Measurements from ENCODE around the gene EGLN2. TPM values are rescaled to one million over a fixed set of nuclear protein-coding genes. Genes with fewer than 3 reads are reported as not detected.

EGLN2 gene
- total and polyA plus RNA-seq, 2 of the 4 experiments (the other 2 are of a cell fraction) = 54.1 to 60.2 TPM

- no peak for TF ChIP-seq MXI1 (IDR thresholded peaks at IDR 0.05; ENCODE audit: borderline replicate concordance, low read depth, low read length)
Measured at GRCh38 chr19:40803857-40804782, 5.1 kb downstream of the EGLN2 start (continued).

- dilution Hi-C loops (cut with HindIII; ENCODE audit: low sequenced_read_pairs, unreplicated experiment) (no loop called here), in situ Hi-C loops (cut with MboI; ENCODE audit: low sequenced_read_pairs) (loop anchor here (5.0 kb wide), 1 partner anchor 143 kb away; no protein-coding TSS in a partner anchor), intact Hi-C loops (cut with micrococcal nuclease) (loop anchor here (5.0 kb wide), 1 partner anchor 143 kb away; no protein-coding TSS in a partner anchor)
- Histone ChIP-seq H2BK20ac (ENCODE audit: low read depth, low read length) (no peak overlapping the region), H3K36me3 (ENCODE audit: control insufficient read depth, insufficient read depth, low read length) (peaks cover 70% of the 10 kb centered on the region), H3K9me1 (ENCODE audit: insufficient read depth, low read length) (peaks cover 30% of the 10 kb centered on the region), H2BK120ac (ENCODE audit: low read depth, low read length) (no peak overlapping the region), H2AK5ac (ENCODE audit: low read depth, low read length) (no peak overlapping the region), H4K20me1 (ENCODE audit: insufficient read depth, low read length) (peaks cover 90% of the 10 kb centered on the region), H4K5ac (ENCODE audit: low read depth, low read length) (no peak overlapping the region), H3K4me1 (ENCODE audit: control insufficient read depth, insufficient read depth, low read length) (peaks cover 37% of the 10 kb centered on the region), H3K27me3 (ENCODE audit: control insufficient read depth, insufficient read depth, low read length) (no peaks in the 10 kb centered on the region), H3K14ac (replicated peaks; ENCODE audit: low read depth, low read length) (no peak overlapping the region), H2AFZ (replicated peaks; ENCODE audit: low read length, poor library complexity) (no peak overlapping the region), H3K18ac (ENCODE audit: low read depth, low read length) (no peak overlapping the region), H3K9me3 (ENCODE audit: control insufficient read depth, insufficient read depth, low read length) (no peaks in the 10 kb centered on the region), H3K56ac (ENCODE audit: extremely low read depth, insufficient read depth, low read length) (no peak overlapping the region), H2BK5ac (ENCODE audit: low read depth, low read length, poor library complexity, severe bottlenecking) (no peak overlapping the region), H3K4me2 (ENCODE audit: low read depth, low read length) (no peak overlapping the region), H3K23ac (ENCODE audit: low read depth, low read length) (no peak overlapping the region), H4K91ac (ENCODE audit: insufficient read depth, low read depth, low read length) (no peak overlapping the region), H2BK15ac (ENCODE audit: low read depth, low read length) (no peak overlapping the region), H3K79me1 (ENCODE audit: low read depth in 1 of 2, low read length in 2 of 2) (peaks cover 23 to 91% of the 10 kb centered on the region in 2 experiments), H2AK9ac (replicated peaks; ENCODE audit: low read depth, low read length, poor library complexity) (peak overlapping the region; percentile 7), H3K4ac (ENCODE audit: low read depth, low read length) (no peak overlapping the region), H3K9ac (ENCODE audit: low read depth, low read length) (no peak overlapping the region), H3K4me3 (ENCODE audit: insufficient read depth, low read depth, low read length) (no peak overlapping the region), H3K27ac (ENCODE audit: insufficient read depth, low read length) (no peak overlapping the region), H4K8ac (ENCODE audit: low read depth in 2 of 2, low read length in 2 of 2) (no peak overlapping the region)
- ChIA-PET CTCF (no interaction called here), POLR2A (ENCODE audit: unreplicated experiment) (no interaction called here)
- 51% methylated on average over 3 of the region's 7 CpGs; no CpG with 5 or more reads in 1 of the 2 experiments for WGBS, 2 experiments (ENCODE audit: extremely low coverage in 2 of 2, insufficient read length in 1 of 2)
- BruUV-seq (replicated peaks) = no TSS peak
- no peak for ATAC-seq (ENCODE audit: low read depth)
- TF ChIP-seq BHLHE40 (IDR thresholded peaks at IDR 0.05; ENCODE audit: low read depth, low read length) = no peak
- no peak for TF ChIP-seq CEBPB (IDR thresholded peaks at IDR 0.05; ENCODE audit: low read depth, low read length)
- TF ChIP-seq POLR2A (IDR thresholded peaks at IDR 0.05; ENCODE audit: low read depth, low read length) = no peak
- no peak for TF ChIP-seq FOS (IDR thresholded peaks at IDR 0.05; ENCODE audit: low read depth, low read length)
- no peak for TF ChIP-seq RAD21 (IDR thresholded peaks at IDR 0.05; ENCODE audit: low read length)
- DNase-seq = no peak
Measured at GRCh38 chr19:40804783-40805242, 5.8 kb downstream of the EGLN2 start.
